ENCODE data around the gene COL11A1.
"Not testable (repeated sequence)": the region's sequence is repeated elsewhere in the genome, so short reads cannot be mapped to it uniquely, and the experiment has no call there.

Gene COL11A1

DNA sequence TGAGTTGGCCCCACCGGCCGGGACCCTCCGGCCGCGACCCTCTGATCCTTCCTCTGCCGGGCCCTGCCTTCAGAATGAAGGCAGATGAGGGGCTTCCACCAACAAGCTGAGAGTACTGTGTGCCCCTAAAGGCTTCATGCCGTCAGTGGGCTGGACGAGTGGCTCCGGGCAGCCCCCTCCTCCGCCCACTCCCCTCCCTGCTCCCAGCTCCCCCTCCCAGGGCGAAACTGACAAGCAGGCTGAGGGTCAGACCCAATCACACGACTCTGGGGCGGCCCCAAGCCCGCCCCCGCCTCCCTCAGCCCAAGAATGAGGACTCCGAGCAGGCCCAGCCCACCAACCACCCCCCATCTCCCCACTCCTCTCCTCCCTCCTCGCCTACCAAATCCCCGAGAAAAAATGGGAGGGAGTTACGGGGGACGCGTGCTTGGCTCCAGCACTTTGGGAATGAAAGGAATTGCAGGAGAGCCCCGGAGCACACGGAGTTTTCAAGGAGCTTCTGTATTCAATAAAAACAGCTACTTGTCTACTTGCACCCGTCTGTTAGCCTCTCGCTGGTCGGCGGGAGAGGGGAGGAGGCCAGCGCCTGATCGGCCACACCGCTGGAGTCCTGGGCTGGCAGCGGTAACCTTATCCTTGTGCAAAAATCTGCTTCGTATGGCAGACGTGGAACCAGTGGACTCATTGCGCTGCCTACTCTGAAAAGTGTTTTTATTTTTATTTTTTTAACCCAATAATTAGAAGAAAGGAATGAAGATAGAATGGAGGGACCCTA lies at the start of gene COL11A1:
TSS of gene COL11A1 (minus strand) at position 147 of the 775 bp plus-strand sequence. CDS start 344 bp downstream, outside the sequence.
- H3K27me3 ChIP-seq (ENCODE audit: low read depth, low read length), result peaks cover 10% of the 10 kb centered on the region
- H3K27ac ChIP-seq (ENCODE audit: low read length), result no peak within 1 kb of the TSS
- peaks cover 0 to 13% of the 10 kb centered on the region in 2 donors for H3K4me1 ChIP-seq (ENCODE audit: control insufficient read depth in 1 of 2, insufficient read depth in 2 of 2, low read length in 2 of 2)
- H3K9me3 ChIP-seq (ENCODE audit: control insufficient read depth in 1 of 2, low read length in 2 of 2), result no peaks in the 10 kb centered on the region
- no peaks in the 10 kb centered on the region for H3K36me3 ChIP-seq (ENCODE audit: control insufficient read depth in 1 of 2, insufficient read depth in 2 of 2, low read length in 2 of 2)
- peak within 1 kb of the TSS; percentile 51 to 72 for H3K4me3 ChIP-seq (ENCODE audit: low read depth in 1 of 2, low read length in 2 of 2)

DNA sequence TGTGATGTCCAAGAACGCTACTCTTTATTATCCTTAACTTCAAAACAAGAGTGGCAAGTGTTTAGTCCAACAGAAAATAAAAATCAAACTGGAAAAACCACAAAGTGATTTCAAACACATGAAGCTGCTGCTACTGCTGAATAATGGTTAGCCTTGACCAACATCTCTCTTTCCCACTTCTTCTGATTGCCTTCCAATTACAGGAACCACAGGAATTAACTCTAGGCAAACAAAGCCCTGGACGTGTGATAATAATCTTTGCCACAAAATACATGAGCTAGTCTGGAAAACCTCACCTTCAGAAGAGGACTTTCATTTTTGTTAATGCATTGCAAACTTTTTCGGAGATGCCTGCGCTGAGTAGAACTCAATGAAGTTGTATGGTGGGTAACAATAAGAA lies 48.6 kb upstream of the COL11A1 start:
- Histone ChIP-seq H3K36me3 (ENCODE audit: control insufficient read depth in 1 of 2, insufficient read depth in 2 of 2, low read length in 2 of 2) (no peaks in the 10 kb centered on the region), H3K4me1 (ENCODE audit: control insufficient read depth in 1 of 2, insufficient read depth in 2 of 2, low read length in 2 of 2) (no peaks in the 10 kb centered on the region), H3K27ac (ENCODE audit: low read length) (no peak overlapping the region), H3K4me3 (ENCODE audit: low read depth in 1 of 2, low read length in 2 of 2) (no peak overlapping the region), H3K27me3 (ENCODE audit: low read depth, low read length) (no peaks in the 10 kb centered on the region), H3K9me3 (ENCODE audit: control insufficient read depth in 1 of 2, low read length in 2 of 2) (no peaks in the 10 kb centered on the region)

DNA sequence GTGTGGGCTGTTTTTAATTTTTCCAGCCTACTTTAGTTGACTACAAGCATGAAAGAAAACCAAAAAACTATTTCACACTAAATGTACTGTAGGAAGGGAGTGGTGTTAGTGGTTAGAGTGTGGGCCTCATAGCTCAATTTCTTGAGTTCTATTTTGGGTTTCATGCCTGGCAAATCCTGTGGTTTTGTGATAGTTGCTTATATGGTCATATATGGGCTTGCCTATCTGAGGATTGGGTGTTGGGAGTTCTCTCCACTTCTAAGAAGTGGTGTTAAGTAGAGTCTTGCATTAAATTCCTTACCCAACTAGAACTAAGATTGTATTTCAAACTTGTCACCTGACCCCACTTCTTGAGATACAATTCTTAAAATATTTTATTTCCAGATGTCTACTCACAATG lies 37.8 kb upstream of the COL11A1 start:
- Histone ChIP-seq H3K4me1 (ENCODE audit: control insufficient read depth in 1 of 2, insufficient read depth in 2 of 2, low read length in 2 of 2) (no peaks in the 10 kb centered on the region), H3K36me3 (ENCODE audit: control insufficient read depth in 1 of 2, insufficient read depth in 2 of 2, low read length in 2 of 2) (no peaks in the 10 kb centered on the region), H3K4me3 (ENCODE audit: low read depth in 1 of 2, low read length in 2 of 2) (no peak overlapping the region), H3K27me3 (ENCODE audit: low read depth, low read length) (no peaks in the 10 kb centered on the region), H3K9me3 (ENCODE audit: control insufficient read depth in 1 of 2, low read length in 2 of 2) (no peaks in the 10 kb centered on the region), H3K27ac (ENCODE audit: low read length) (no peak overlapping the region)

DNA sequence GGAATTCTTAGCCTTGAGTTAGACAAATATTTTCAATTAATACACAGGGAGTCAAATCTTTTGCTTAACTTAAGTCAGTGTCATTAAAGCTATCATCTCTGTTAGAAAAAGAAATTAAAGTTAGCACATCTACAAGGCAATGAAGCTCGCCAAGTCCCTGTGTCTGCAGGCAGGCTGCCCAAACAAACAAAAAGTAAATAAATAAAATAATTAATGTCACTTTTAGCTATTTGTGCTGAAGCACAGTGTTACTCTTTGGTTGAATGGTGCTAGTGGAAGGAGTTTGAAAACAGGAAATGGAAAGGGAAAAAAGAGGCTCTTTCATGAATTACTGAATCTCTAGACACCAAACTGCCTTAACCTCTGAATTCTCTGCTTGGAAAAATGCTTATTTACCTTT lies 37.1 kb upstream of the COL11A1 start:
- H3K9me3 ChIP-seq (ENCODE audit: control insufficient read depth in 1 of 2, low read length in 2 of 2), result no peaks in the 10 kb centered on the region
- H3K27me3 ChIP-seq (ENCODE audit: low read depth, low read length), result no peaks in the 10 kb centered on the region
- H3K27ac ChIP-seq (ENCODE audit: low read length), result no peak overlapping the region
- no peak overlapping the region for H3K4me3 ChIP-seq (ENCODE audit: low read depth in 1 of 2, low read length in 2 of 2)
- H3K4me1 ChIP-seq (ENCODE audit: control insufficient read depth in 1 of 2, insufficient read depth in 2 of 2, low read length in 2 of 2), result no peaks in the 10 kb centered on the region
- H3K36me3 ChIP-seq (ENCODE audit: control insufficient read depth in 1 of 2, insufficient read depth in 2 of 2, low read length in 2 of 2), result no peaks in the 10 kb centered on the region

DNA sequence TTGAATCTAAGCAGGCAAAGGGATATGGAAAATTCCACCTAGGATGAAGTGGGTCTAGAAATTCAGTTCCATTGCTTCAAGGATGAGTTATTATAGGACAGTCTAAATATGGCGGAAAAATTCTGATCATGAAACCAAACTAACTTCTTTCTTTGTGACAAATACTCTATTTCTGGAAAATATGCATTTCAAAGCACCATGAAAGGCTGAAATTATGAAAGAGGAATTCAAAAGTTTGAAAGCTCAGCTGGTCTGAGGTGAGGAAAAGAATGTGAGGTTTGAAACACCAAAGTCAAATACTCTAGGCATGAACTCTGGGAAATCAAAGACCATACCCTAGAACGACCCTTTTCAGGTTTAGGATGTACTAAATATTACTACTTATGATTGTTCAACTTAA lies 36.4 kb upstream of the COL11A1 start:
- H3K27me3 ChIP-seq (ENCODE audit: low read depth, low read length), result no peaks in the 10 kb centered on the region
- H3K4me1 ChIP-seq (ENCODE audit: control insufficient read depth in 1 of 2, insufficient read depth in 2 of 2, low read length in 2 of 2), result no peaks in the 10 kb centered on the region
- no peak overlapping the region for H3K4me3 ChIP-seq (ENCODE audit: low read depth in 1 of 2, low read length in 2 of 2)
- H3K27ac ChIP-seq (ENCODE audit: low read length), result no peak overlapping the region
- no peaks in the 10 kb centered on the region for H3K36me3 ChIP-seq (ENCODE audit: control insufficient read depth in 1 of 2, insufficient read depth in 2 of 2, low read length in 2 of 2)
- no peaks in the 10 kb centered on the region for H3K9me3 ChIP-seq (ENCODE audit: control insufficient read depth in 1 of 2, low read length in 2 of 2)

DNA sequence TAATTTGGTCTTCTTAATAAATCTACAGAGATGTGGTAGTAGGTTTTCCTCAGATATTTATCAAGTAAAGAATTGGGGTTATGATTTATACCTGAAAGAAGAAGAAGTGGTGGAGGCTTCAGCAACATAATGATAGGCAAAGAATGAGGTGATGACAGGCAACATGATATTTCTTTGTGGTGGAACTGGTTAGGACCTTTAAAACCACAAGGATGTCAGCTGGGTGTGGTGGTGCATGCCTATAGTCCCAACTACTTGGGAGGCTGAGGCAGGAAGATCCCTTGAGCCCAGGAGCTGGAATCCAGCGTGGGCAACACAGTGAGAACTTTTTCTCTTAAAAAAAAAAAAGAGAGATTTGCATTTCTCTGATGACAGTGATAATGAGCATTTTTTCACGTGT lies 34.1 kb upstream of the COL11A1 start:
- H3K4me3 ChIP-seq (ENCODE audit: low read depth in 1 of 2, low read length in 2 of 2), result no peak overlapping the region

DNA sequence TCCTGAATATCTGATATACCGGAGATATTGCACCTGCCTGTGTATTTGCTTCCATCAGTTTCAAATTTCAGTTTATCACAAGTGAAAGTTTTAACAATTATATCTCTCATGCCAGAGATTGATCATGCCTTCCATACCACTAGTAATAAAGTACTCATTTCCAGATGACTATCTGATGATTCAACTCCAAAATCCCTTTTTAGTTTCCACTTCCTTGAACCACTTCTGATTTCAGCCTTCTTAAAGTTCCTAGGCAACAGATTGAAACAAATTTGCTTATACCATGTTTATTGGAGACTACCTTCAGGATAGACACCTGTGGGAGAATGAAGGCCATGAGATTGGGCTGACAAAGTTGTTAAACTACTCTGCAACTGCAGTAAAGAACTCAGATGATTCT lies 21.5 kb upstream of the COL11A1 start:
- Histone ChIP-seq H3K27me3 (ENCODE audit: low read depth, low read length) (no peaks in the 10 kb centered on the region), H3K36me3 (ENCODE audit: control insufficient read depth in 1 of 2, insufficient read depth in 2 of 2, low read length in 2 of 2) (no peaks in the 10 kb centered on the region), H3K4me1 (ENCODE audit: control insufficient read depth in 1 of 2, insufficient read depth in 2 of 2, low read length in 2 of 2) (no peaks in the 10 kb centered on the region), H3K4me3 (ENCODE audit: low read depth in 1 of 2, low read length in 2 of 2) (no peak overlapping the region), H3K27ac (ENCODE audit: low read length) (no peak overlapping the region), H3K9me3 (ENCODE audit: control insufficient read depth in 1 of 2, low read length in 2 of 2) (peaks cover 0 to 2% of the 10 kb centered on the region in 2 donors)

More for the DNA sequence above, 34.1 kb upstream of the COL11A1 start:
- H3K9me3 ChIP-seq (ENCODE audit: control insufficient read depth in 1 of 2, low read length in 2 of 2), result no peaks in the 10 kb centered on the region
- H3K27ac ChIP-seq (ENCODE audit: low read length), result no peak overlapping the region
- H3K36me3 ChIP-seq (ENCODE audit: control insufficient read depth in 1 of 2, insufficient read depth in 2 of 2, low read length in 2 of 2), result no peaks in the 10 kb centered on the region
- H3K4me1 ChIP-seq (ENCODE audit: control insufficient read depth in 1 of 2, insufficient read depth in 2 of 2, low read length in 2 of 2), result no peaks in the 10 kb centered on the region
- H3K27me3 ChIP-seq (ENCODE audit: low read depth, low read length), result no peaks in the 10 kb centered on the region

DNA sequence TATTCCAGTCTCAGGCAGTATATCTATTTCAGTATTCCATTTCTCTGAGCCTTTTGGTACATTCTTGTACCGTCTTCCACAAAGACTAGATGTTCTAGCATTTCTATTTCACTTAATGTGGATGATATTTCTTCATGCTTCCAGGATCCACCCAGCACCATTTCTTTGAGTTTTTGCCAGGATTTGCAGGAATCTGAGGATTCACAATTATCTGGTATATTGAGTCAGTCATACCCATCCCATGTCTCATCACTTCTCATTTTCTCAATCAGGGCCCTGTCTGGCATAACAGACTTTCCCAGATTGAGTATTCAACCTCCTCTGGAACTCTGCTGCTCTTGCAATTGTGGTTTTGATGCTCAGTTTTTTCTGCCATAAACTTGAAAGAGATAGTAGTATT lies 20.9 kb upstream of the COL11A1 start:
- H3K4me1 ChIP-seq (ENCODE audit: control insufficient read depth in 1 of 2, insufficient read depth in 2 of 2, low read length in 2 of 2), result no peaks in the 10 kb centered on the region
- no peak overlapping the region for H3K27ac ChIP-seq (ENCODE audit: low read length)
- no peaks in the 10 kb centered on the region for H3K27me3 ChIP-seq (ENCODE audit: low read depth, low read length)
- no peaks in the 10 kb centered on the region for H3K36me3 ChIP-seq (ENCODE audit: control insufficient read depth in 1 of 2, insufficient read depth in 2 of 2, low read length in 2 of 2)
- H3K9me3 ChIP-seq (ENCODE audit: control insufficient read depth in 1 of 2, low read length in 2 of 2), result peaks cover 0 to 2% of the 10 kb centered on the region in 2 donors
- no peak overlapping the region for H3K4me3 ChIP-seq (ENCODE audit: low read depth in 1 of 2, low read length in 2 of 2)

DNA sequence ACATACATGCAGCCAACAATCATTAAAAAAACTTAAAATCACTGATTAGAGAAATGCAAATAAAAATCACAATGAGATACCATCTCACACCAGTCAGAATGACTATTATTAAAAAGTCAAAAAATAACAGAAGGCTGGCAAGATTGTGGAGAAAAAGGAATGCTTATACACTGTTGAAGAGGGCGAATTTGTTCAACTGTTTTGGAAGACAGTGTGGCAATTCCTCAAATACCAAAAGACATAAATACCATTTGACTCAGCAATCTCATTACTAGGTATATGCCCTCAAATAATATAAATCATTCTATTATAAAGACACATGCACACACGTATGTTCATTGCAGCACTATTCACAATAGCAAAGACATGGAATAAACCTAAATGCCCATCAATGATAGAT lies 19.9 kb upstream of the COL11A1 start:
- H3K36me3 ChIP-seq (ENCODE audit: control insufficient read depth in 1 of 2, insufficient read depth in 2 of 2, low read length in 2 of 2); H3K4me3 ChIP-seq (ENCODE audit: low read depth in 1 of 2, low read length in 2 of 2); H3K9me3 ChIP-seq (ENCODE audit: control insufficient read depth in 1 of 2, low read length in 2 of 2); H3K4me1 ChIP-seq (ENCODE audit: control insufficient read depth in 1 of 2, insufficient read depth in 2 of 2, low read length in 2 of 2); H3K27me3 ChIP-seq (ENCODE audit: low read depth, low read length); H3K27ac ChIP-seq (ENCODE audit: low read length): not testable (repeated sequence)

DNA sequence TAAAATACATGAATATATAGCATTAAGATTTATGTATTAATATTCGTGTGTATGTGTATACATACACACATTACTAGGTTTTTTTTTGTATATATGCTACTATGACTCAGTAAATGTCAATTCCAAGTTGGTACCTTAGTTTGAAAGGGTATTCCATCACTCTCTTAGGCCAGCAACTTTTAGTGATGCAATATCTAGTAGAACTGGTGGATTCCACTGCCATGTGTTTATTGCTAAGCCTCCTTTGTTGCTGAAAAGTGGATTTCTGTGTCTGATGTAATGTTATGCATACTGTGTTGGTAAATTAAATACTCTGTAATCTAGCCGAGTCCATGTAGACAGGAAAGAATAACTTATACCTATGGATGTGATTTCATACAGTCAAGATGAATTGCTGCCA lies 16.9 kb upstream of the COL11A1 start:
- Histone ChIP-seq H3K4me3 (ENCODE audit: low read depth in 1 of 2, low read length in 2 of 2) (no peak overlapping the region), H3K27me3 (ENCODE audit: low read depth, low read length) (no peaks in the 10 kb centered on the region), H3K4me1 (ENCODE audit: control insufficient read depth in 1 of 2, insufficient read depth in 2 of 2, low read length in 2 of 2) (no peaks in the 10 kb centered on the region), H3K27ac (ENCODE audit: low read length) (no peak overlapping the region), H3K9me3 (ENCODE audit: control insufficient read depth in 1 of 2, low read length in 2 of 2) (no peaks in the 10 kb centered on the region), H3K36me3 (ENCODE audit: control insufficient read depth in 1 of 2, insufficient read depth in 2 of 2, low read length in 2 of 2) (no peaks in the 10 kb centered on the region)

DNA sequence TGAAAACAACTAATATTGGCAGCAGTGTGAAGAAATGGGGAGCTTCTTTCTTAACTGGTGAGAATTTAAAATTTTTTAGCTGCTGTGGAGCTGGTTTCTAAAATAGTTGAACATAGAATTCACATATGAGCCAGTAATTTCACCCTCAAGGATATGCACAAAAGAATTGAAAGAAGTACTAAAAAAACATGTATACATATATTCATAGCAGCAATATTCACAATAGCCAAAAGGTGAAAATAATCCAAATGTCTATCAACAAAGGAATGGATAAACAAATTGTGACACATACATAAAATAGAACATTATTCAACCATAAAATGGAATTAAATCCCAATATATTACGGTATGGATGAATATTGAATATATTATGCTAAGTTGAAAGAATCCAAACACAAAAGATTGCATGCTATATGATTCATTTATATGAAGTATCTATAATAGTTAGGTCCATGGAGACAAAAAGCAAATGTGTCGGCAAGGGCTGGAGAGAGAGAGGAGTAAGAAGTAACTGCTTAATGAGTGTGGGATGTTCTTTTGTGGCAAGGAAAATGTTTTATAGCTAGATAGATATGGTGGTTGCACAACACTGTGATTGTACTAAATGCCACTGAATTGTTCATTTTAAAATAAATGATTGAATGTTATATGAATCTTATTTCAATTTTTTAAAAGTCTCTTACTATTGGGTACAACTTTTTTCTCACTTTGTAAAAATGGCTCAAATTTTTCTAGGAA lies 14.8 kb upstream of the COL11A1 start:
- Histone ChIP-seq H3K27me3 (ENCODE audit: low read depth, low read length) (no peaks in the 10 kb centered on the region), H3K9me3 (ENCODE audit: control insufficient read depth in 1 of 2, low read length in 2 of 2) (no peaks in the 10 kb centered on the region), H3K36me3 (ENCODE audit: control insufficient read depth in 1 of 2, insufficient read depth in 2 of 2, low read length in 2 of 2) (no peaks in the 10 kb centered on the region), H3K4me1 (ENCODE audit: control insufficient read depth in 1 of 2, insufficient read depth in 2 of 2, low read length in 2 of 2) (no peaks in the 10 kb centered on the region), H3K4me3 (ENCODE audit: low read depth in 1 of 2, low read length in 2 of 2) (no peak overlapping the region), H3K27ac (ENCODE audit: low read length) (no peak overlapping the region)
